SU-DHL-6 (cell line): Measurements from ENCODE around the gene RASSF5.

Source experiments
- EZH2phosphoT487 ChIP-seq: fragments of 200-600 bp; sonication (generic), shearing (Covaris generic); conservative IDR thresholded peaks from 2 replicates; pipeline ENCODE4 v1.6.1; 2018; ENCODE audit warnings: mild to moderate bottlenecking, antibody characterized with exemption, low read length, moderate library complexity, mixed read lengths
- TF ChIP-seq, protein P1 (sequence below): fragments of 200-600 bp; sonication (generic); IDR thresholded peaks from one replicate; pipeline ENCODE4 v1.5.1; 2017; ENCODE audit warnings: antibody characterized with exemption, mild to moderate bottlenecking, low read length, moderate library complexity; ENCODE audit not compliant: insufficient read depth, poor library complexity, severe bottlenecking

- TF ChIP-seq, protein P1, sequence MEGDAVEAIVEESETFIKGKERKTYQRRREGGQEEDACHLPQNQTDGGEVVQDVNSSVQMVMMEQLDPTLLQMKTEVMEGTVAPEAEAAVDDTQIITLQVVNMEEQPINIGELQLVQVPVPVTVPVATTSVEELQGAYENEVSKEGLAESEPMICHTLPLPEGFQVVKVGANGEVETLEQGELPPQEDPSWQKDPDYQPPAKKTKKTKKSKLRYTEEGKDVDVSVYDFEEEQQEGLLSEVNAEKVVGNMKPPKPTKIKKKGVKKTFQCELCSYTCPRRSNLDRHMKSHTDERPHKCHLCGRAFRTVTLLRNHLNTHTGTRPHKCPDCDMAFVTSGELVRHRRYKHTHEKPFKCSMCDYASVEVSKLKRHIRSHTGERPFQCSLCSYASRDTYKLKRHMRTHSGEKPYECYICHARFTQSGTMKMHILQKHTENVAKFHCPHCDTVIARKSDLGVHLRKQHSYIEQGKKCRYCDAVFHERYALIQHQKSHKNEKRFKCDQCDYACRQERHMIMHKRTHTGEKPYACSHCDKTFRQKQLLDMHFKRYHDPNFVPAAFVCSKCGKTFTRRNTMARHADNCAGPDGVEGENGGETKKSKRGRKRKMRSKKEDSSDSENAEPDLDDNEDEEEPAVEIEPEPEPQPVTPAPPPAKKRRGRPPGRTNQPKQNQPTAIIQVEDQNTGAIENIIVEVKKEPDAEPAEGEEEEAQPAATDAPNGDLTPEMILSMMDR, result no peak
- TF ChIP-seq EZH2phosphoT487, result no peak
Measured at GRCh38 chr1:206551296-206551985, 44.1 kb downstream of the RASSF5 start.
